Forelimb muscle (tissue), 1 donor: ENCODE data around the gene MAGI3. TPM values are rescaled to one million over a fixed set of nuclear protein-coding genes. Genes with fewer than 3 reads are reported as not detected.

Experiments used
- DNase-seq: peaks from one replicate; pipeline ENCODE4 v3.0.0-alpha.2; 2013; ENCODE audit warnings: low read depth
- polyA plus RNA-seq: library from polyadenylated mRNA; unstranded; fragments of 120-200 nt; gene quantifications from one replicate; pipeline ENCODE4 v1.2.1, GENCODE V29; 2013; ENCODE audit not compliant: insufficient read length

MAGI3 gene
- polyA plus RNA-seq, 1 donor = 10.8 TPM

DNA sequence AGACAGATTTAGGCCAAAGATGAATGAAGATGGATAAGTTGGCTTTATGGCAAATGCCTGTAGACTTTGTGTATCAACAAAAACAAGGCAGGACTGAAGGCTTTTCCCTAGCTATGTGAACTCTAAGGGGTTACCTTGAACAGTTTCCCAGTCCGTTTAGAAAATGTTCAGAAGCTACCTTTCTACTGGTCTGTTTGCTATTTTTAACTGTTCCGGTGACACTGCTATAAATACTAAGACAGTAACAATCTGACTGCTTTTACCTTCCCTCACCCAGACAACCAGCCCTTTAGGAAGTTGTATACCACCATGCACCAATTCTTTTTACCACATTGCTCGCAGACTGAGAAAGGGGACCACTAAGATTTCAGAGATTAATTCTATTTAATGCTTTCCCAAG is 266.8 kb downstream of the MAGI3 start:
- no peak for DNase-seq

DNA sequence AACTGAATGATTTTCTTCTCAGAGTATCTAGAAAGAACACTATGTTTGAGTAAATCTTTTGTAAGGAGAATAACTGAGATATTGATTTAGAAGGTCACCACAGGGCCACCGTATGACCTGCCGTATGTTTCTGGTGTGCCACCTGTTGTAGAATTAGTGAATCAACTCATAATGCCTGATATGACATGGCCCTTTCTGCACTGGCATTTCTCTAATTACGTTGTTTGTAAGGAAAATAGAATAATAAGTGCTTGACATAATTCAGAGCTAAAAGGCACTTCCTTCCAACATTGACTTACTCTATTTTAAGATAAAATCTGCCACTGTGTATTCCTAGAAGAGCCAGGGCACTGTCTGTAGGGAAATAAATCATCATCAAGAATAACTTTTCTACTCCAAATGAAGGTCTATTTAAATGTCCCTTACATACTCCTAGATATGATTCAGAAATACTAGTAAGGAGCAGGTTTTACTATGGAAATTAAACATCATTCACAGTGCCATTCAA is 267.3 kb downstream of the MAGI3 start:
- DNase-seq = no peak

DNA sequence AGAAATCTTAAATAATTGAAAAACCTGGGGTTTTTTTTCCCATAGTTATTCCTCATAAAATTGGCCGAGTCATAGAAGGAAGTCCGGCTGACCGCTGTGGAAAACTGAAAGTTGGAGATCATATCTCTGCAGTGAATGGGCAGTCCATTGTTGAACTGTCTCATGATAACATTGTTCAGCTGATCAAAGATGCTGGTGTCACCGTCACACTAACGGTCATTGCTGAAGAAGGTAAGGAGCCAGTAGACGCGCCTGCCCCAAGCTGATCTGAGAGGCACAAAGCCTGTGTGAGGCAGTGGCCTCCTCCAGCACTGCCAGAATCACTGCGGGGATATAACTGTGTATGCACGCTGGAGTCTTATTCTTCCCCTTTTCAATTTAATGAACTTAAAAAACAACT is 268.7 kb downstream of the MAGI3 start:
- no peak for DNase-seq

DNA sequence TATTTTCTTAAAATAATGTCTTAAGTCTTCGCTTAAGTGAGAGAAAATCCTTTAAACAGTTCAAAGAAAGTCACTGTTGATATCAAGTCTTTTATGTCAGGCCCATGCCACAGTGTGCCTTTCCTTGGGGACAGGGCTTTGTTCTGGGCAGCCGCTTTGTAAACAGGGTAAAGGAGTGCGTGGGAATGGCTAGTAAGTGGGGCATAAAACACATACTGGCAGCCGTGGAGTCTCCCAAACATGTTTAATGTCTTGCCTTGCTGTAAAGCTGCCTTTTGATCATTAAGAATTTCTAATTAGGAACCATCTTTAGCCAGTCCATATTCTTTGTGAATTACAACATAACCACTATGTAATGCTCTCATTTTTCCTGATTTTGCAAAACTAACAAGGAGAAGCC is 269.2 kb downstream of the MAGI3 start:
- no peak for DNase-seq

DNA sequence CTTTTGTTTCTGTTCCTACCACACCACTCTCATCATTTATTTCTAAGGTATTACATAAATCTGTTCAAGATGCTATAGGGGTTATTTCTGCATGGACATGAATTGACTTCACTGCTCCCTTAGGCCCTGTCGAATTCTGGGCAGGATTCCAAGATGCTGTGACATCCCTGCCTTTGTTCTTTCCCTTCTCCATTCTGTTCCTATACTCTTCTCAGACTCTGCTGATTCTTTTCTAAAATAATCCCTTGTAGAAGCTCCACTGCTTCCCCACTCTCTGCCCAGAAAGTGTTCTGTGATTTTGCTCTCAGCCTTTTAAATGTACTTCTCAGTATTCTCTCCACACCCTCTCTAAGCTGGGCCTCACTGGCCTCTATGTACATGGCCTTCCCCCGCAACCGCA is 269.8 kb downstream of the MAGI3 start:
- no peak for DNase-seq

DNA sequence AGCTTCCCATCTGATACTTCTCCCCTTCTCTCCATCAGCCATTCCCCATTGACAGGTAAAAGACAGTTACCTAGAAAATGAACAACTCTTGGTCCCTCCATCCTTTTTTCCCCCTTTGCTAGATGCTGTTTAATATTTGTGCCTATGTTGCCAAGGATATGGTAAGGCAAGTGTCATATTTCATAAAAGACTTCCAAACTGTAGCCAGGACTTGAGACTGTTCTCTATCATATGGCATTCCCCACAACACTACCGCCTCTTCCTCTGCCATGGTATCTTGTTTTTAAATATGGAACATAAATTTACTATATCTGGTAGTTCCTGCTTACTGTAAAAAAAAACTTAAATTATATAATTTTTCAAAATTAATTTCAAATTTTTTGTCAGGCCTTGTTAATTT is 271.8 kb downstream of the MAGI3 start:
- DNase-seq = no peak

DNA sequence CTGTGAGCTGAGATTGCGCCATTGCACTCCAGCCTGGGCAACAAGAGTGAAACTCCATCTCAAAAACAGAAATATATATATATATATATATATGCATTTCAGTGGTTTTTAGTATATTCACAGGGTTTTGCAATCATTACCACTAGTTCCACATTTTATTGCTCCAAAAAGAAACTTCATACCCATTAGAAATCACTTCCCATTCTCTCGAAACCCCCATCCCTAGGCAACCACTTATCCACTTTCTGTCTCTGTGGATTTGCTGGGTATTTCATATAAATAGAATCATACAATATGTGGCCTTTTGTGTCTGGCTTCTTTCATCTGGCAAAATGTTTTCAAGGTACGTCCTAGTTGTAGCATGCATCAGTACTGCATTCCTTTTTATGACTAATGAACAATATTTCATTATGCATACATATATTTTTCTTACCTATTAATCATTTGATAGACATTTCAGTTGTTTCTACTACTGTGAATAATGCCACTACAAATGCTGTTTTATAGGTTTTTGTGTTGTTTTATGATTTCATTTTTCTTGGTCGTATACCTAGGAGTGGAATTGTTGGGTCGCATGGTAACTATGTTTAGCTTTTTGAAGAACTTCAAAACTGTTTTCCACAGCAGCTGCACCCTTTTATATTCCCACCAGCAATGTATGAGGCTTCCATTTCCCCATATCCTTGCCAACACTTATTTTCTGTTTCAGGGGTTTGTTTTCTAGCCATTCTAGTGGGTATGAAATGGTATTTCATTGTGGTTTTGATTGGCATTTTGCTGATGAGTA is 273.0 kb downstream of the MAGI3 start:
- no peak for DNase-seq

DNA sequence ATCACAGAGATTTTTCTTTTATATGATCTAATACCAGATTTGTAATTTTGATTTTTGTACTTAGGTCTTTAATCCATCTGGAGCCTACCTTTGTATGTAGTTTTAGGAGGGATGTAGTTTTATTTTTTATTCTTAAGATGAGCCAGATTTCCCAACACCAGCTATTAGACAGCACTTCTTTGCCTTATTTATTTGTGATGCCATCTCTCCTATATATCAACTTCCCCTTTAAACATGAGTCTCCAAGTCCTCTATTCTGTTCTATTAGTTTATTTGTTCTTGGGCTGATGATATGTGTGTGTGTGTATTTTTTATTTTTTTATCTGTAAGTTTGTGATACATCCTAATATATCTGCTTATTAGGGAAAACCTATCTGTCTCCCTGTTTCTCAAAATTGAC is 274.8 kb downstream of the MAGI3 start:
- no peak for DNase-seq

DNA sequence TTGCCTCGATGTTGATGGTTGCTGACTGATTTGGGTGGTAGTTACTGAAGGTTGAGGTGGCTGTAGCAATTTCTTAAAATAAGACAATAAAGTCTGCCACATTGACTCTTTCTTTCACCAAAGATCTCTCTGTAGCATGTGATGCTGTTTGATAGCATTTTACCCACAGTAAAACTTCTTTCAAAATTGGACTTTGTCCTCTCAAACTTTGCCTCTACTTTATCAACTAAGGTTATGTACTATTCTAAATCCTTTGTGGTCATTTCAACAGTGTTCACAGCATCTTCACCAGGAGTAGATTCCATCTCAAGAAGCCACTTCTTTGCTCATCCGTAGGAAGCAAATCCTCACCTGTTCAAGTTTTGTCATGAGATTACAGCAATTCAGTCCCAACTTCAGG is 275.8 kb downstream of the MAGI3 start:
- no peak for DNase-seq

DNA sequence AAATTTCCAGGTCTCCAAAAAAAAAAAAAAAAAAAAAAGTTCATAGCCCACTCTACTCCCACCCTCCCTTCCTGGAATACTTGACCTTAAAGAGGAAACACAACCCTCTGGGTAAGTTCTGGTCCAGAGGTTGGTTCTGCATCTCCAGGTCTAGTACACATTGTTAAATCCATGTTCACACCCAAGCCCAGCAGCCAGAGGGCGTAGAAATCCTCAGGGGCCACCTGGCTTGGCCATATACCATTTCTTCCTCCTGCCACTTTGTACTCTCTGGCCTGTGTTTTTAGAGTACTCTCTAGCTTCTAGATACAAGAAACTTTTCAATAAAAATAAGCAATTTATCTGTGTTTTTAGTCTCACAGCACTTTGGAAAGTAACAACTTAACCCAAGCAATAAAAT is 279.7 kb downstream of the MAGI3 start:
- no peak for DNase-seq

DNA sequence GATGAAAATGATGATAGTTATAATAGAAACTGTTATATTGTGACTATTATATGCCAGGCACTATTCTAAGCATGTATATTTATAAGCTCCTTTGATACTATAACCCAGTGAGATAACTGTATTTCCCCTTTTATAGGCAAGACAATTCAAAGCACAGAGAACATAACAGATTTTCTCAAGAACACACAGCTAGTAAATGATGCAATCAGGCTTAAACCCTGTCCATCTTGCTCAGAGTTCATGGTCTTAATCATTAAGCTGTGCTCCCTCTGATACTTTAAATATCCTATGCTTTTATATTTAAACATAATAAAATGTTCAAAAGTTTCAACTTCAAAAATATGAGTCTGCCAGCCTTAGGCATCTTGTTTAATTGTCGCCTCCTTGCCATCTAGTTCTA is 280.3 kb downstream of the MAGI3 start:
- DNase-seq = no peak

DNA sequence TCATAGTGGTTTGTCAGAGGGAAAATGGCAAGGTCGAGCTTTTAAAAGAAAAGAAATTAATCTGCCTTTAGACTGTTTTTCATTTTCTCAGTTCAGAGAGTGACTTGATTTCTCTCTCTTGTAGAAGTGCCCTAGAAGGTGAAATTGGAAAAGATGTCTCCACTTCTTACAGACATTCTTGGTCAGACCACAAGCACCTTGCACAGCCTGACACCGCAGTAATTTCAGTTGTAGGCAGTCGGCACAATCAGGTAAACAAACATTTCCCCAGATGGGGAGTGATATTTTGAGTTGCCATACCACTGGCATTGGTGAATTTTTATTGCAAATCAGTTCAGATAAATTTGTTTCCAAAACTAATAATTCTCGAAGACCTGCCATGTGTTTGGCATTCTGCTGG is 282.2 kb downstream of the MAGI3 start:
- no peak for DNase-seq

DNA sequence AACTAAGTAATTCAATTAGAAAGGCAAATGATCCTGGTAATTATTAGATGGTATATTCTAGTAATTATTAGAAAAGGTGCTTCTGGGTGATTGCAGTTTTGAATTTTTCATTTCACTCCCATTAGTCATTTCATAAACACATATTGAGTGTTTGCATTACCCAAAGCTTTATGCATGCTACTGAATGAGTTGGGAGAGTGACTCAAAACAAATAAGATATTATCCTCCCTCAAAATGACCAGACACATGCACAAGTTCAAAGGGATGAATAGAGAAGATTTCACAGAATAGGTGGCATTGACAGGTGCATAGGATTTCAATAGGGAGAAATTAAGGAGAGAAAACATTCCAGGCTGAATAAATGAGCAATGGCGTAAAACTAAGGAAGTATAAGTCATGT is 284.3 kb downstream of the MAGI3 start:
- DNase-seq = no peak

DNA sequence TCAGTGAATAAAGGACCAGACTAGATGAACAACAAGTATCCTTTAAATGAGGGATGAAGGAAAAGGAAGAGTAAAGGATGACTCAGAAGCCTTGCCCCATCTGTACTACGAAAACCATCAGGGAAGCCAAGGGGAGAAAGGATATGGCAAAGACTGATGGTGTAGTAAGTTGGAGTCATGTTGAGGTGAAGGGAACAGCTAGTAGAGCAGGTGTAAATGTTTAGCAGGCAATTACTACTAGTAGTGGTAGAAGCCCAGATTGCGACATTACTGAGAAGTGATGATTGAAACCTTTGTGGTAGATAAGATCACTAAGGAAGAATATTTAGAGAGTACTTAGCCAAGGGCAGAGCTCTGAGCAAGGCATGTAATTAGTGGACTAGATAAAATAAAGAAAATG is 285.0 kb downstream of the MAGI3 start:
- no peak for DNase-seq

DNA sequence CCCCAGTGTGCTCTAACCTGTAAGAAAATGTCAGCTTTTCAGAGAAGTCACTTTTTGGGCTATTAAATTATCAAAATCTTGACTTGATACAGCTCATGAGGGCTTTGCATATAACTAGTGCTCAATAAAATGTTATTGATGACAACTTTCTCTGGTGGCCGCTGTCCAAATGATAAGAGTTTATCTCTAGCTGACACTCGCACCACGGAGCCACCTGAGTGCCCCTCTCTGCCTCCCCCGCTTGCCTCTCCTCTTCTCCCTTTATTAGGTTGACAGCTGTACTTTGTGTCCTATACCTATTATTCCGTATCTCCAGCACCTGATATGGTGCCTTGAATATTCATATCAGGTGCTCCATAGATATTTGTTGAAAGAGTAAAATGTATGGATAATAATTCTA is 286.2 kb downstream of the MAGI3 start:
- no peak for DNase-seq

DNA sequence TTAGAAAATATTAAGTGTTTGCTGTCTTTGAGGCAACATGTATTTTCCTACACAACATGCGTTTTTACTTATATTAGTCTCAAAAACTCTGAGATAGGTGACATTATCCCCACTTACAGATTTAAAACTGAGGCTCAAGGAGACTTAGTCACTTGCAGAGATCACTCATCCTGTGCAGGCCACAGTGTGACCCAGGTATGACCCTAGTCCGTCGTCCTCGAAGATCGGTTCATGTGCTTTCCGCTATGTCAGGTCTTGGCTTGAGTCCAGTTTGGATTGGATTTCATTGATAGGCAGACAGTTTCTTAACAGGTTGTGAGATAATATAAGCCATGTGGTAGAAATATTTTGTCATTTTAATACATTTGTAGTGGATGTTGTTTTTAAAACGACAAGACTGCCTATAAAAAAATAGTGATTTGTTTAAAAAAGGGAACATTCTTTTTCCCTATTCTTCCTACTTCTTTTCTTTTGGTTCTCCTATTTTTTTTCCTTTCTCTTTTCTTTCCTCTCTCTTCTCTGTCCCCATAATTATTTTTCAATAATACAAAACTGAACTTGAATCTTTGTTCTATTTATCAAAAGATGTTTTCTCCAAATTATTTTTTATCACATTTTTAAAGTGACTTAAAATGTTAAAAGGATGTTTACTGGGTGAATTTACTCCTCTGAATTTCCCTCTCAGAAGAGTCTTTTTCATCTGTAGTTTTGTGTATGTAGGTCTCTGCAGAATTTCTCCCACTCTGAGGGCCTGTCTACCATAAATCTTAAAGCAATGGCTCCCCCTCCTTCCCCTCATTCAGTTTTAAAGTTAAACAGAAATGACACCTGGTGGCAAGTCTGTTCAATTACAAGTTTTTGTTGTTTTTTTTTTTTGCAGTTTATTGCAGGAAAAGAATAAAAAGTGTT is 287.2 kb downstream of the MAGI3 start:
- no peak for DNase-seq

DNA sequence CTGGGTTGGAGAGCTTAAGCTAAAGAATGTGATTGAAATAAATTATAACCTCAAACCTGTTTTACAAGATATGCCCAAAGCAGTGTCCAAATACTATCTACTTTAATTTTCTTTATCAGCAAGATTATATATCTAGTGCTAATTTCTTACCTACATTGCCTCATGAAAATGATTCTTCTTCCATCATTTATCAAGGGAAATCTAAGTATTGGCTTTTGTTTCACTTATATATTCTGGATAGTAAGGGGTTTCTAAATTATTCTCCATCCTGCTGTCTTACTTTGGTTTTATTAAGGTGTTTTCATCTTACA is 287.8 kb downstream of the MAGI3 start:
- no peak for DNase-seq

DNA sequence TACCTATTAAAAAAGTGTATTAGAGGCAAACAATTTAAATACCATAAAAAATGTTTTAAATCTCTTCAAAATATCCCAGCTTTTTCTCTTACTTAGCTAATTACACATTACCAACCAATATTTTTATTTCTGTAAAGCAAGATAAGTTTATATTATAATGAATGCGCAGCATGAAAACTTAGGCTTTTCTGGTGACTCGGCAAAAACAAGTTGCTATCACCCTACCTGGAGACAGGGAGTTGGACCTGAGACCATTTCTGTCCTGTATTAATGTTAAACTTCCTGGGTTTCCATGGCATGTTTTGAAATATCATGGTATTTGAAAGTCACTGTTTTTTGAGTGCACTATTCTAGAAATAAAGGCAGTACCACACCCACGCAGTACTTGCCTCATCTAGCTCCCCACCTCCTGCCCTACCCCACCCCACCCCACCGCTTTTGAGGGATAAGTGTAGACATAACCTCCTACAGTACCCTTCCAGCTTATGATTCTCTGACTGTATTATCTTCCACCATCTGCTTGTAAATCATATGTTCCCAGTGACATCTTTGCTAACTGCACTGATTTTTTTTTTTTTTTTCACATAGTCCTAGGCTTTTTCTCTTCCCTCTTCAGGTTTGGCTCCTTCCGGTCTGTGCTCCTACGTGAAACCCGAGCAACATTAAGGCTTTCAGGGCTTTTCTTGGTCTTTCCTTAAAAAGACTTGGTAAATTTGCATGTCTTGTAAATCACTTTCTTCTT is 291.5 kb downstream of the MAGI3 start:
- DNase-seq = no peak

DNA sequence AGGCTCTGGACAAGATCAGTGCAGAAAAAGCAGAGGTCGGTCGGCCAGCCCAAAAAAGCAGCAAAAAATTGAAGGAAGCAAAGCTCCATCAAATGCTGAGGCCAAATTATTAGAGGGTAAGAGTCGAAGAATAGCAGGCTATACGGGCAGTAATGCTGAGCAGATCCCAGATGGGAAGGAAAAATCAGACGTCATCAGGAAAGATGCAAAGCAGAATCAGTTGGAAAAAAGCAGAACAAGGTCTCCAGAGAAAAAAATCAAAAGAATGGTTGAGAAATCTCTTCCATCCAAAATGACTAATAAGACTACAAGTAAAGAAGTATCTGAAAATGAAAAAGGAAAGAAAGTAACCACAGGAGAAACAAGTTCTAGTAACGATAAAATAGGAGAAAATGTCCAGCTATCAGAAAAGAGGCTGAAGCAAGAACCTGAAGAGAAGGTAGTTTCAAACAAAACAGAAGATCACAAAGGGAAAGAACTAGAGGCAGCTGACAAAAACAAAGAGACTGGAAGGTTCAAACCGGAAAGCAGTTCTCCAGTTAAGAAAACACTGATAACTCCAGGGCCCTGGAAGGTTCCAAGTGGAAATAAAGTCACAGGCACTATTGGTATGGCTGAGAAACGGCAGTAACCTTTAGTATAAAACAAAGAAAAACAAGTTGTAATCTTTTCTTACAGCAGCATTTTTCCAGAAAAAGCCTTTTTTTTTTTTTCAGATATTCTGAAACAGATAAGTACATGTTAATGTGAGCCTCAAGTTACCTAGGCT is 293.3 kb downstream of the MAGI3 start:
- no peak for DNase-seq

DNA sequence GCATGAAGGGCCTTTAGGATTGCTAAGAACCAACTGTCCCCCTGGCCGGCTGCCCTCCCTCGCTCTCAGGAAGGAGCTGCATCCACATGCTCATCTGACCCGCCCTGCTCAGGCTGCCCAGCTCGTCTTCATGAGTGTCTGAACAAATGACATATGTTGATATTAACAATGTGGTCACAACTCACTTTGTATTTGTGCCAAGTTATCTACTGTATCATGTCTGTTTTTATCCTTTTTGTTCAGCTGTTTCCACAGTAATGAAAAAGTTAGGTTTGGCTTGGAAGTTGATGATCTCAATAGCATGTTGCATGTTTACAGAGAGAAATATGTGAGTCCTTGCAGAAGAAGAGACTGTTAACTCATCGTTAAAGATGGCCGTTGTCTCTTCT is 293.8 kb downstream of the MAGI3 start:
- no peak for DNase-seq

DNA sequence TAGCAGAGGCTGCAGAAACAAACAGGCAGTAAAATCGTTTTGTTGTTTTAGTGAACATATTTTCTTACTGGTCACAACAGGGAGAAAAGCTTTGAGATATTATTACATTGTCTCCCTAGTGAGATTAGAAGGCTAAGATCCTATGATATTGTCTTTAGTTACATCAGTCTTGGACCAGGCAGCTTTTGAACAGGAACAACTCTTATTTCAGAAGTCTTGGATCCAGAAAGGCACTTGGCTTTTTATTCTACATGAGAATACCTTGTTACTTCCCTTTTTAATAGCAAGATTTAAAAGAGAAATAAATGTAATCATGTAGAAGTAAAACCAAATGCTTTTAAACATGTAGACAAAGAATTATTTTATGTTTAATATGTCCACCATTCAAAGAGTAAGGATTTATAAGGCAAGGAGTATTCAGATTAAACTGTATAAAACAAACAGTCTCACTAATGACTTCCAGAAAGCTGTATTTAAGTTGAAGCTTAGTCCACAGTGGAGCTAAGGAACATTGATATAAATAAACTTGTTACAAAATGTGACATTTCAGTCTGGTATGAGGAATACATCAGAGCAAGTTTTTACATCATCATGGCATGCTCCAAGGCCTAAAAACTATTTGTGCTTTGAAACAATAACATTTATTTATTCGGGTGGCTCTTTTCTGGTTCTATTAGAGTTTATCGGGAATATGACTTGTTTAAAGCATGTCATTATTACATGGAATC is 296.7 kb downstream of the MAGI3 start:
- DNase-seq = no peak
